ENCODE results near the gene JTB.
A peak's percentile ranks its signal among the peaks of the same experiment; 100 is the strongest.

The JTB gene

GRCh38 chr1:153953859-153954365 is 23.6 kb downstream of the JTB start:
- no peak for TF ChIP-seq CTCF (IDR thresholded peaks at IDR 0.05; ENCODE audit: insufficient read depth, missing control alignments)
- no peak for FAIRE-seq
- no peak for DNase-seq (ENCODE audit: insufficient read length, low spot score)

- no peak for DNase-seq (ENCODE audit: insufficient read length, low spot score)
- TF ChIP-seq CTCF (IDR thresholded peaks at IDR 0.05; ENCODE audit: insufficient read depth, missing control alignments), result no peak
- no peak for FAIRE-seq
These were observed 25.7 kb downstream of the JTB start for GRCh38 chr1:153951801-153952200.

- FAIRE-seq (no peak), DNase-seq (ENCODE audit: insufficient read length, low spot score) (no peak)
- TF ChIP-seq CTCF (IDR thresholded peaks at IDR 0.05; ENCODE audit: insufficient read depth, missing control alignments), result no peak
These were observed 26.3 kb downstream of the JTB start for GRCh38 chr1:153951183-153951582.

GRCh38 chr1:153946622-153947241 is 30.7 kb downstream of the JTB start, which contains the start of gene DENND4B:
Gene DENND4B (minus strand): TSS chr1:153946718. CDS start chr1:153944374, 2,344 bp downstream.
- peak; percentile 83 for TF ChIP-seq CTCF (IDR thresholded peaks at IDR 0.05; ENCODE audit: insufficient read depth, missing control alignments)
- FAIRE-seq (no peak), DNase-seq (ENCODE audit: insufficient read length, low spot score) (peak; percentile 100)

GRCh38 chr1:153945795-153946621 is 31.5 kb downstream of the JTB start:
- DNase-seq (ENCODE audit: insufficient read length, low spot score) (peak; percentile 63), FAIRE-seq (no peak)
- TF ChIP-seq CTCF (IDR thresholded peaks at IDR 0.05; ENCODE audit: insufficient read depth, missing control alignments), result no peak

- DNase-seq (ENCODE audit: insufficient read length, low spot score) (no peak), FAIRE-seq (no peak)
- TF ChIP-seq CTCF (IDR thresholded peaks at IDR 0.05; ENCODE audit: insufficient read depth, missing control alignments), result no peak
These were observed 32.2 kb downstream of the JTB start for GRCh38 chr1:153945131-153945794.

Data from D721Med (cell line).